CD4-positive, alpha-beta T cell treated with Interleukin-15 for 4 hours (primary cell): ENCODE data around the gene DUSP2.

Source experiments
- DNase-seq: peaks from one replicate; pipeline ENCODE4 v3.0.0-alpha.2; 2020; ENCODE audit warnings: low spot score

The DUSP2 gene

GRCh38 chr2:96099861-96100798 is 45.1 kb downstream of the DUSP2 start:
- no peak for DNase-seq

GRCh38 chr2:96098900-96099590 is 46.2 kb downstream of the DUSP2 start:
- DNase-seq: no peak

- DNase-seq: no peak
Measured at GRCh38 chr2:96097951-96098823, 47.1 kb downstream of the DUSP2 start.

- DNase-seq: no peak
Measured at GRCh38 chr2:96097441-96097840, 47.8 kb downstream of the DUSP2 start.

- no peak for DNase-seq
Measured at GRCh38 chr2:96095116-96095636, 50.1 kb downstream of the DUSP2 start.

GRCh38 chr2:96093528-96093927 is 51.7 kb downstream of the DUSP2 start:
- no peak for DNase-seq
